GM21515 (cell line): ENCODE data around the gene ZNF292.
"Not testable (repeated sequence)": the region's sequence is repeated elsewhere in the genome, so short reads cannot be mapped to it uniquely, and the experiment has no call there.

ENCODE experiments used
- ATAC-seq: cut with Tn5 transposase; IDR thresholded peaks from one replicate; pipeline ENCODE4 v1.9.1; 2021; ENCODE audit not compliant: unreplicated experiment

The ZNF292 gene

DNA sequence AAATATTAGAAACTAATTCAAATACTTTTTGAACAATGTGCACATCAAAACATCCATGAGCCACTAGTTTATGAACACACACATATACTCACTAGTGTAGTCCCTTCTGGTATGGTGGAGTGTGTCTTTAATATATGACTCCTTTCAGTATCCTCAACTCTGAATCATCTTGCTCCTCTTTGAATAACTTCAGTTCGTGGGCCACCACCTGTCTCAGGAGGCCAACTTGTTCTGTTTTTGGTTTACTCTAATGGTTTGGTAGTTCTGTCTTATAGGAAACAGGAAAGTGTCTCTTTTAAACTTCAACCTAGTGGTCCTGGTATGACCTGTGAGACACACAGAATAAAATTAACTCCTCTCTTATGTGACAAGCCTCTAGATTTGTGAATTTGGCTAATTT is 55.6 kb downstream of the ZNF292 start:
- ATAC-seq: peak; percentile 97

DNA sequence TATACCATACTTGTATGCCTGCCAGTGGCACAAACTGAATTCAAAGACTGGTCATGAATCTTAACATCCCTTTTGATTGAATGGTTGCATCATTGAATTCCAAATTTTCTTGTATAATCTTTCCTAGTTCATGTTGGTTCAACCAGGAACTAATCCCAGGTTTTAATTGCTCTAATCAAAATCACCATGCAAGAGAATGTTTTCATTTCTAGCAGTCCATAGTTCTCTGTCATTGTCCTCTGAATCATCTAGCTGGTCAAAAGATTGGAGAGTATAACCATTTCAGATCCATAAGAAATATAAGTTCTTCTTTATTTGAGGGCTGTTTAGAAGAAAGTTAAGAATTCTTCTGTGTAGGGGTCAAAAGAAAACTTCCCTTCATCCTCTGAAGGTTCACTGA is 57.2 kb downstream of the ZNF292 start:
- no peak for ATAC-seq

DNA sequence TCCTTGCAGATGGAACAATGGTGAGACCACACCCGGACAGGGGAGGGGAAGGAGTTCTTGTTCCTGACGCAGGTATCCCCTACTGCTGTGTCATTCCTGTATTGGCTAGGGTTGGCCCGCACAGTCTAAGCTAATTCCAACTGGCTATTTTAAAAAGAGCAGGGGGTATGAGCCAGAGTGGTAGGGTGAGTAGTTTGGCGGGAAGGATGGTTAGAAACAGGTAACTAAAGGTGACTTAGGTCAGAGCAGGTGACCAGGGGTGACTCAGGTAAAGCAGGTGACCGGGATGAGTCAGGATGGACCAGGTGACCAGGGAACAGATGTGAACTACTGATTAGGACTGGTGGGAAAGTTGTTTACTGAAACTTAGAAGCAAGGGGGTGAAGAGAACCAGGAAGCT is 58.0 kb downstream of the ZNF292 start:
- ATAC-seq: no peak

DNA sequence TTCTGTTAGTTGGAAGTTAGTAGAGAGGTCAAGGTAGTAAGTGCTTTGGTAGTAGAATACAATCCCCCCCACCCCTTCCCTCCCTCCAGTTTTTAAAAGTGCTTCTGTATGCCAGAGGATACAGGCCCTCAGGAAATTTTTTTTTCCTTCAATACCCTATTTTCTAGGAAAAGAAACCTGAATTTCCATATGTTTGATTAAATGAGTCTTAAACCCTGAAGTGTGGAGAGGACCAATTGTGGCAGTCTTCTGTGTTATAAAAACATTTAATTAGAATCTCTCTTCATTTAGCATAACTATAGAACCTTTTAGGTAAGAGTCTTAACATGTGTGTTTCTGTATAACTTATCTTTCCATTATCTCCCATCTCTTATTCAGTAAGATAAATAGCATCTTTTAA is 59.5 kb downstream of the ZNF292 start:
- no peak for ATAC-seq

DNA sequence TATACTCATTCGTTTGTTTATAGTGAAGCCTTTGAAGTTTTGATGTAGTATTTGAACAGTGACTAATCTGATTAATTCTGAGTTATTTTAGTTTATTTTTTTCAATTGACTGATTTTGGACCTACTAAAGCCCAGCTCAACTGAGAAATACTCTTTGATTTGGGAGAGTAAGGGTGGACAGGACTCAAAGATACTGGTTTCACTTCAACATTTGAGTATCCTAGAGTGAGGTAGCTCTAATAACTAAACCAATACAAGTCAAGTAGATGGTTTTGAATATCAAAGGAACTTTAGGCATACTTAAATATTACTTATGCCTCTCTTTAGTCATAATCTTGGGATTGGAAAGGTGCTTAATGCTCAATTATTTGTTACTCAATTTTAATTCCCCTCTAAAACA is 65.6 kb downstream of the ZNF292 start:
- ATAC-seq: no peak

DNA sequence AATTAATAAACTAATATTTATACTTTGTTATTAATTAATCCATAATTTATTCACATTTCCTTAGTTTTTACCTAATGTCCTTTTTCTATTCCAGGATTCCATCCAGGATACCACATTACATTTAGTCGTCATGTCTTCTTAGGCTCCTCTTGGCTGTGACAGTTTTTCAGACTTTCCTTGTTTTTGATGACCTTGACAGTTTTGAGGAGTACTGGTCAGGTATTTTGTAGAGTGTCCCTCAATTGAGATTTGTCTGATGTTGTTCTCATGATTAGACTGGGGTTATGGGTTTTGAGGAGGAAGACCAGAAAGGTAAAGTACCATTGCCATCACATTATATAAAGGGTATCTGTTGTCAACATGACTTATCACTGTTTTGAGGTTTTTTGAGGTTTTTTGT is 67.3 kb downstream of the ZNF292 start:
- no peak for ATAC-seq

DNA sequence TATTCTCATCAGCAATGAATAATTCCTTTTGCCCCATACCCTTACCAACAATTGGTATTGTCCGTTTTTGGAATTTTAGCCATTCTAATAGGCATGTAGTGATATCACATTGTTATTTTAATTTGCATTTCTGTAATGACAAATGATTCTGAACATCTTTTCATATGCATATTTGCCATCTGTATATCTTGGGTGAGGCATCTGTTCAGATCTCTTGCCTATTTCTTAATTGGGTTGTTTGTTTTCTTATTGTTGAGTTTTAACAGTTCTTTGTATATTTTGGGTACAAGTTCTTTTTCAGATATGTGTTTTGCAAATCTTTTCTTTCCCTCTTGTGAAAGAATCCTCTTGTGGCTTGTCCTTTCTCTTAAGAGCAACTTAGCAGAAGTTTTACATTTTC is 69.6 kb downstream of the ZNF292 start:
- no peak for ATAC-seq

DNA sequence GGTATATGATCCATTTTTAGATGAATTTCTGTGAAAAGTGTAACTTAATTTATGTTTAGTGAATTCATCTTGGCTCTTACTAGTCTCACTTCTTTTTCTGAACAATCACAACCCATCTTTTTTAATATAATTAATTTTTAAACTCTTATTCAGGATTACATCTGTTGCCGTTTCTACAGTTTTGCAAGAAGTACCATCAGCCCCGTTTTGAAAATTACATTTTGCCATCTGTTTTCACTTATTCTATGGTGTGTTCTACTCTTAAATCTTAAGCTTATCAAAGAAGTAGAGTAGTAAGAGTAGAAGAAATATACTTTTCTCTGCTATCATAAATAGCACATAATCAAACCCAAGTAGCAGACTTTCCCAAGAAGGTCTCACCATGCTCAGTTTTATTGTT is 70.1 kb downstream of the ZNF292 start:
- ATAC-seq: no peak

DNA sequence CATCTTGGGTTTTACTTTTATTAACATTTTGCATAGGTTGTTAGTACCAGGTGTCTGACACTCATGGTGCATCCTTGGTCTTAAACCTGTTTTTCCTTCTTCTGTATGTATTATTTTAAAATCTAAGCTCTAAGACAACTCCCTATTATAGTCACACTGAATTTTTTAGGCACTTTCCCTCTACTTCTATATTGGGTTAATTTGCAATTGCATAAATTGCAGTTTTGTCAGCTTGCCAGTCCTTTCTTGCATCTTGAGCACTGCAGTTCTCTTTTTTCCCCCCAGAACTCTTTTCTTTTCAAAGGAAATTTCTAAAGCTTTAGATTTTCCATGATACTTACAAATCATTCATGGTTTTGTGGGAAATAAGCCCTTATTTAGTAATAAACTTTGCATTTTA is 70.6 kb downstream of the ZNF292 start:
- no peak for ATAC-seq

DNA sequence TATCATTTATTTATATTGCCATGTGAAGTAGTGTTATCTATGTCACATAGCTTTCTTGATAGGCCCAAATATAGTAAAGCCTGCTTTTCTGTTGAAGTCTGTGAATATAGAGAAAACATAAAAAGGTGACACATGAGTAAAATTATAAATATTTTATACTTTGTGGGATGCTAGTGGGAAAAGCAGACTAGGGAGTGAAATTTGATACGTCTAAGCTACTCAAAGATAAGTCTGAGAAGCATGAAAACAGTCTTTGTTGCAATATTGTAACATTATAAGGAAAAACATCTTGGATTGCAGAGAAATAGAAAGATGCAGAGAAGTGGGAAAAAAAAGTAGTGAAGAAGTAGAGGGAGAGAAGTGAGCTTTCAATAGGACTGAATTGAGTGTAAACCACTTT is 75.4 kb downstream of the ZNF292 start:
- no peak for ATAC-seq

DNA sequence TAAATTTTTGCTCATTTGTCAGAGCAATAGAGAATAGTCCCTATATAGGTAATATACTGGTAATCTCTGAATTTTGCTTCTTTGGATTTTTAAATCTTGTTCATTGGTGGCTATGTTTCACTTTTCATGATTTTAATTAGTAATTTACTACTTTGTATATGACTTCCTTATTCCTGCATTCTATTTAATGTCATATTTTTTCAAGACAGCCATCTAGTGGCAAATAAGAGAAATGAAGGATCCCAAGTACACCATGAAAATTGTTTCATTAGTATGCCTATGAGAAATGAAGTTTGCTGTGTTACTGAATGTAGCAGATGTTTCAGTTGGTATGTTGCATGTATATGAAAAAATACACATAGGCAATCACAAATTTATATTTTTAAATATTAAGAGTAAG is 82.4 kb downstream of the ZNF292 start:
- no peak for ATAC-seq

DNA sequence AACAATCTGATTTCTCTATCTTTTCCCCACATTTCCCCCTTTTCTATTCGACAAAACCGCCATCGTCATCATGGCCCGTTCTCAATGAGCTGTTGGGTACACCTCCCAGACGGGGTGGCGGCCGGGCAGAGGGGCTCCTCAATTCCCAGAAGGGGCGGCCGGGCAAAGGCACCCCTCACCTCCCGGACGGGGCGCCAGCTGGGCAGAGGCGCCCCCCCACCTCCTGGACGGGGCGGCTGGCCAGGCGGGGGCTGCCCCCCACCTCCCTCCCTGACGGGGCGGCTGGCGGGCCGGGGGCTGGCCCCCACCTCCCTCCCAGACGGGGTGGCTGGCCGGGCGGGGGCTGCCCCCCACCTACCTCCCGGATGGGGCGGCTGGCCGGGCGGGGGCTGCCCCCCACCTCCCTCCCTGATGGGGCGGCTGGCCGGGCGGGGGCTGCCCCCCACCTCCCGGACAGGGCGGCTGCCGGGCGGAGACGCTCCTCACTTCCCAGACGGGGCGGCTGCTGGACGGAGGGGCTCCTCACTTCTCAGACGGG is 83.8 kb downstream of the ZNF292 start:
- not testable (repeated sequence) for ATAC-seq

DNA sequence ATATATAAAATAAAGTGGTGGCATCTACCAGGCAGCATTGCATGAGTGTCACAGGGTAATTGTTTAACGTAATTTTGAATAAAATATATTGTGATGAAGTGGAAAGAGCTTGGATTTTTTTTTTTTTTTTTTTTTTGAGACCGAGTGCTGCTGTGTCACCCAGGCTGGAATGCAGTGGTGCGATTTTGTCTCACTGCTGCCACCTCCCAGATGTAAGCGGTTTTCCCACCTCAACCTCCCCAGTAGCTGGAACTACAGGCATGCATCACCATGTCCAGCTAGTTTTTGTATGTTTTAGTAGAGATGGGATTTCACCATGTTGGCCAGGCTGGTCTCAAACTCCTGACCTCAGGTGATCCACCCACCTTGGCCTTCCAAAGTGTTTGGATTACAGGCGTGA is 85.9 kb downstream of the ZNF292 start:
- ATAC-seq: no peak

DNA sequence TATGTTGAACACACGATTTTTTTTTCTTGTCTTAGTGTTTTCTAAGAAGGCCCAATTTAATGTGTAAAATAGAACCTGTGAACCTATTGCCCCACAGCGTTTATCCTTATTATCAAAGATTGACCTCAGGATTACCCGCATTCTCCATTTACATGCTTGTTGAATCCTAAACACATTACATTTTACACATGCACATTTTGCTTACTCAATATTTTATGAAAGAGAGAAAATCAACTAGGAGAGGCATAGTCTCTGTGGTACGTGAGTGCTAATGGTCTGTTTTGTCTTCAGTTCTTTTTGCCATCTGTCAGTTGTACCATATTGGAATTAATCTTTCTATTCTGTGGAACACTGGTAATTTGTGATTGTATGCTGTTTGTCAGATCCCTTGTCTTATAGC is 86.9 kb downstream of the ZNF292 start:
- no peak for ATAC-seq

DNA sequence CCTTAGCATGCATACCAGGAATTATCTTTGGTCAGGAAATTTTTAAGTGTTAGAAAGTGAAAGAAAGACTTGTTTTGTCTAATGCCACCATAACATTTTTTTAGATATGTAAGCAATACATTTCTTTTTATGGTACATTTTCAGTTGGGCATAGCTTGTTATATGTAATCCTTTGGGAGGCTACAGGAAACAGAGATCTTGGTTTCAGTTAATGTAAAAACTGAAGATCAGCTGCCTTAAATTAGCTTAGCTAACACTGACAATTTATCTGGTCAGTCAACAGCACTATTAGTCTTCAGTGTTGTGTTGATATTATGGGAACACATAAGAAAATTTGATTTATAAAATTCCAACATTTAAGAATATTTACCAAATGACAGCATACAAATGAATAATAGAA is 88.4 kb downstream of the ZNF292 start:
- no peak for ATAC-seq

DNA sequence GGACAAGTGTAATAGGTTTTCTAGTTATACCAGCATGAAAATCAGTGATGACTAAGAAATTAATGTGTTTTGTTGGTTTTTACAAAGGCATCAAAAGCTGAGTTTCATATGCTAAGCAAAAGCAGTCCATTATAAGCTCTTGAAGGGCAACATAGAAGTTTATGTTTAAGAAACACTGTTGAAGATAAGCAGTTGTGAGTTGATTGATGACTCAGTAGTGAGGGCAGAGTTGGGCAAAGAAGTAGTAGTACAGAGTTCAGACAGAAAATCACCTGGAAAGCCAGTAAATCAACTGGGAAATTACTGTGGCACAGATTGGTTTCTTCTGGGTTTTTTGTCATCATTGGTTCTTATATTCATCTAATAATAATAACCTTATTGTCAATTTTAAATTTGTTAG is 89.0 kb downstream of the ZNF292 start:
- no peak for ATAC-seq

DNA sequence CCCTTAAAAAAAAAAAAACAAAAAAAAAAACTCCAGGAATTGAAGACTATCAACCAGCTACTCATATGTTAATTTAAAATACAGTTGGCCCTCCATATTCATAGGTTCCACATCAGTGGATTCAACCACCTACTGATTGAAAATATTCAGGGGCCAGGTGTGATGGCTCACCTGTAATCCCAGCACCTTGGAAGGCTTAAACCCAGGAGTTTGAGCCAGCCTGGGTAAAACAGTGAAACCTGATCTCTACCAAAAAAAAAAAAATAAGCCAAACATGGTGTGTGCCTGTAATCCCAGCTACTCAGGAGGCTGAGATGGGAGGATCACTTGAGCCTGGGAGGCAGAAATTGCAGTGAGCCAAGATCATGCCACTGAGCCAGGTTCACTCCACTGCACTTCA is 94.7 kb downstream of the ZNF292 start:
- no peak for ATAC-seq

DNA sequence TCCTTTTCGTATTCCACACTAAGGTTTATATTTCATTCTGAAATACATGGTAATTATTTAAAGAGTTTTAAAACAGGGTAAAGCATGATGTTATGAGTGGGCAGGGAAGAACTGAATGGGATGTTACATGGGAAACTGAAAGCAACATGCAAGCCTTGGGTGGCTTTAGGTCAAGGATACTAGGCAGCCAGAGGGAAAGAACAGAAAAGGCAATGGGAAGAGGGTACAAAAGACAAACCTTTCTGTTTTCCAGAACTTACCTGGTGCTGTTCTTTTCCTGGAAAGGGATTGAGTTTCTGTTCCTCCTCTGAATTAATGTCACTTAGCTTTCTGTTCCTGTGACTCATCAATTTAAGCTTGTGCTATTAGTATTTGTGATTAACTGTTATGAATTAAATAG is 95.9 kb downstream of the ZNF292 start:
- no peak for ATAC-seq

DNA sequence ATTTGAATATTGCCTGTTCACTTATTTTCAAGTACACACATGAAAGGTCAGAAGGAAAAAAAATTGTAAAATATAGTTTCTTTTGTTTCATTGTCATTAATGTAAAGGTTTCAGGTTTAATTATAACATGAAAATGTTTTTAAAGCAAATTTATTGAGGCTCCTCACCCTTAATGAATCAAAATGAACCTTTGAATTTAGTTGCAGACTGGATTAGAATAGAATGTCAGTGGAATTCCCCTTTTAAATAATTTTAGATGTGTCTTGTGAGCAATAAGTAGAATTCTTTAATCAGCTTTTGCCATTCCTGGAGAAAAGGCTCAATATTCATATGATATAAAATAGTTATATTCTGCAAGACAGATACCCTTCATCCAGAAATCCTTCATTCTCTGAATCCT is 96.4 kb downstream of the ZNF292 start:
- ATAC-seq: no peak

DNA sequence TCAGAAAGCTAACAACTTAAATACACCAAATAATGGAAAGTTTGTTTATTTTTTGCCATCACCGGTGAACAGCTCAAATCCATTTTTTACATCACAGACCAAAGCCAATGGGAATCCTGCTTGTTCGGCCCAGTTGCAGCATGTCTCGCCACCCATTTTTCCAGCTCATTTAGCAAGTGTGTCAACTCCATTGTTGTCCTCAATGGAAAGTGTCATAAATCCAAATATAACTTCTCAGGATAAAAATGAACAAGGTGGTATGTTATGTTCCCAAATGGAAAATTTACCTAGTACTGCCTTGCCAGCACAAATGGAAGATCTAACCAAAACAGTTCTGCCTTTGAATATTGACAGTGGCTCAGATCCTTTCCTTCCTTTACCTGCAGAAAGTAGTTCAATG is 101.7 kb downstream of the ZNF292 start:
- no peak for ATAC-seq

DNA sequence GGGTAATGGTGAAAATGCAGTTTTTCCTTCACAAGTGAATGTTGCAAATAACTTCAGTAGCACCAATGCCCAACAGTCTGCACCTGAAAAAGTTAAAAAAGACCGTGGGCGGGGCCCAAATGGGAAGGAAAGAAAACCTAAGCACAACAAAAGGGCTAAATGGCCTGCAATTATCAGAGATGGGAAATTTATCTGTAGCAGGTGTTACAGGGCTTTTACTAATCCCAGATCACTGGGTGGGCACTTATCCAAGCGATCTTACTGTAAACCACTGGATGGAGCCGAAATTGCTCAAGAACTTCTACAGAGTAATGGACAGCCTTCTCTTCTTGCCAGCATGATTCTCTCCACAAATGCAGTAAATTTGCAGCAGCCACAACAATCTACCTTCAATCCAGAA is 102.2 kb downstream of the ZNF292 start:
- ATAC-seq: no peak

DNA sequence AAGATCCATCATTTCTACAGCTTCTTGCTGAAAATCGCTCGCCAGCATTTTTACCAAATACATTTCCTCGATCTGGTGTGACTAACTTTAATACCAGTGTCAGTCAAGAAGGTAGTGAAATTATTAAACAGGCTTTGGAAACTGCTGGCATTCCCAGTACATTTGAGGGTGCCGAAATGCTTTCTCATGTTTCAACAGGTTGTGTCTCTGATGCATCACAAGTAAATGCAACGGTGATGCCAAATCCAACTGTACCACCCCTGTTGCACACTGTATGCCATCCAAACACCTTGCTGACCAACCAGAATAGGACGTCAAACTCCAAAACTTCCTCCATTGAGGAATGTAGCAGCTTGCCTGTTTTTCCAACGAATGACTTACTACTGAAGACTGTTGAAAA is 102.6 kb downstream of the ZNF292 start:
- no peak for ATAC-seq

DNA sequence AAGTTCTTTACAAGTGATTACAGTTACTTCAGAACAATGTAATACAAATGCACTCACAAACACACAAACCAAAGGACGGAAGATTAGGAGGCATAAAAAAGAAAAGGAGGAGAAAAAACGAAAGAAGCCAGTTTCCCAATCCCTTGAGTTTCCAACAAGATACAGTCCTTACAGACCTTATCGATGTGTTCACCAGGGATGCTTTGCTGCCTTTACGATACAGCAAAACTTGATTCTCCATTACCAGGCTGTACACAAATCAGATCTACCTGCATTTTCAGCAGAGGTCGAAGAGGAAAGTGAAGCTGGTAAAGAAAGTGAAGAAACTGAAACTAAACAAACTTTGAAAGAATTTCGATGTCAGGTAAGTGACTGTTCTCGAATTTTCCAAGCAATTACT is 104.4 kb downstream of the ZNF292 start:
- ATAC-seq: no peak

DNA sequence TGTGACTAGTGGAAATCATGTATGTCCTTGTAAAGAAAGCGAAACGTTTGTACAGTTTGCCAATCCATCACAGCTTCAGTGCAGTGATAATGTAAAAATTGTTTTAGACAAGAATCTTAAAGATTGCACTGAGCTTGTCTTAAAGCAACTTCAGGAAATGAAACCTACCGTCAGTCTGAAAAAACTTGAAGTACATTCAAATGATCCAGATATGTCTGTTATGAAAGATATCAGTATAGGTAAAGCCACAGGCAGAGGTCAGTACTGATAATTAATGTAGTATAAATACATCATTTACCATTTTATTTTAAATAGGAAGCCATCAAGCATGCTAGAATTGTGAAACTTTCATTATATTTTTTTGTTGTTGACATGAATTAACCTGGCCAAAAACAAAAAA is 106.2 kb downstream of the ZNF292 start:
- no peak for ATAC-seq
